C1 segment of cervical spinal cord (tissue), 14 donors: Measurements from ENCODE around the gene SMARCB1.
"Not testable (repeated sequence)": the region's sequence is repeated elsewhere in the genome, so short reads cannot be mapped to it uniquely, and the experiment has no call there.

Experiments
- DNase-seq, 14 donors: peaks; one replicate each; lab custom pipeline; 2025; lab: John Stamatoyannopoulos, UW

Gene SMARCB1

GRCh38 chr22:23844739-23845202, 58.0 kb downstream of the SMARCB1 start:
- no peak for DNase-seq

- DNase-seq: no peak
These were observed 58.7 kb downstream of the SMARCB1 start for GRCh38 chr22:23845265-23846080.

DNA sequence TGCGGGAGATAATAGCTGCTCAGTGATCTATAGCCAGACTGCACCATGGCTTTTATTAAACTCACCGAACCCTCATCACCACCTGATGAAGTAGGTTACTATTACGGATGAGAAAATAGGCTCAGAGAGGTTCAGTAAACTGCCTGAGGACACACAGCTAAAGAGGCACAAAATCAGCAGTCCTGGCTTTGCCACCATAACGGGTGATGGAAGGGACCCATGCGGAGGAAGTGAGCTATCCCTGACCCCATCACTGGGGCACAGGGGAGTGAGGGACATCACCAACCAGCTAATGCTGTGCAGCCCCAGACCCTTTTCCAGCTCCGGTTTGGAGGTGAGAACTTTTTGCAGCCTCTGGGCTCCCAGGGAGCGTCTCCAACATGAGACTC, 59.3 kb downstream of the SMARCB1 start:
- no peak for DNase-seq

DNA sequence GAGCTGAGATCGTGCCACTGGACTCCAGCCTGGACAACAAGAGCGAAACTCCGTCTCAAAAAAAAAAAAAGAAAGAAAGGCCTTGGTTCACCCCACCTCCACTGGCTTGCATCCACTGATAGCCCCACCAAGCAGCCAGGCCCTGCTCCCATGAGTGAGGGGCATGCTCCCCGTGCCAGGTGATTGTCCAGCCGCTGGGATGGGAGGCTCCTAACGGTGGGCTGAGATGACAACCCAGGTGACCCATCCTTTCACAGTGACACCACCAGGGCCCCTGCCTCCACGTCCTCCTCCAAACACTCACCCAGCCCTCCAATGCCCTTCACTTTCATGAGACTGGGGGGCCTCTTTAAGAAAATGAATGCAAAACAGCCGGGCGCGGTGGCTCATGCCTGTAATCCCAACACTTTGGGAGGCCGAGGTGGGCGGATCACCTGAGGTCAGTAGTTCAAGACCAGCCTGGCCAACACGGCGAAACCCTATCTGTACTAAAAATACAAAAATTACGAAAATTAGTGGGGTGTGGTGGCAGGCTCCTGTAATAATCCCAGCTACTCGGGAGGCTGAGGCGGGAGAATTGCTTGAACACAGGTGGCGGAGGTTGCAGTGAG, 60.6 kb downstream of the SMARCB1 start:
- DNase-seq: no peak

DNA sequence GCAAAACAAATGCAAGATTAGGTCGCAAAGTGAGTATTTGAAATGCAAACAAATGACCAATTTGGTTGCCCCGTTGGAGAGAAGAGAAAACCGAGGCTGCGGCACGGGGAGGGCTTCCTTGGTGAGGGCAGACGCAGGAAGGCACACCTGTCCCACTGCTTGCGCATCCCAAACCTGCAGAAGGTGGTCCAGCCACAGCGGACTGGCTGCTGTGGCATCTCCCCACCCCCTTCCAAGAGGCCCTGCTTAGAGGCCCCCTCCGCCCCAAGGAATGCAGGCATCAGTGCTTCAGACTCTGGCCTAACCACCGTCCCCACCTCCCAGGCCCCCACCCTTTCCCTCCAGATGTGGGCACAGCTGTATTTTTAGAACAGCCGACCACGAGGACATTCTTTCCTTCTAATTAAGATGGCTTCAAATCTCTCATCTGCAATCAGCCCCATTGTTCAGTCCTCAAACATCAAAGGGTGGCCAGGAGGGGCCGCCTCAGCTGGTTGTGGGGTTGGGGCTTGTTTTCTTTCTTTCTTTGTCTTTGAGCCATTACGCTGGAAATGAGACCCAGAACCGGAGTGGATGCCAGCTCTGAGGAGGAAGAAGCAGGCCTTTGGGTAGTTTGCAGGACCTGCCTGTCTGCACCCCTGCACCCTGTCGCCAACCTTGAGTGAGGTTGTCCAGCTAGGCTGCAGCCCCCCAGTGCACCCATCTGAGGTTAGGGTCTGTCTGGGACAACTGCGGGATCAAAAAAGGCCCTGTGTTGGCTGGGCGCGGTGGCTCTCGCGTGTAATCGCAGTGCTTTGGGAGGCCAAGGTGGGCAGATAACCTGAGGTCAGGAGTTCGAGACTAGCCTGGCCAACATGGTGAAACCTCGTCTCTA, 61.5 kb downstream of the SMARCB1 start:
- no peak for DNase-seq

DNA sequence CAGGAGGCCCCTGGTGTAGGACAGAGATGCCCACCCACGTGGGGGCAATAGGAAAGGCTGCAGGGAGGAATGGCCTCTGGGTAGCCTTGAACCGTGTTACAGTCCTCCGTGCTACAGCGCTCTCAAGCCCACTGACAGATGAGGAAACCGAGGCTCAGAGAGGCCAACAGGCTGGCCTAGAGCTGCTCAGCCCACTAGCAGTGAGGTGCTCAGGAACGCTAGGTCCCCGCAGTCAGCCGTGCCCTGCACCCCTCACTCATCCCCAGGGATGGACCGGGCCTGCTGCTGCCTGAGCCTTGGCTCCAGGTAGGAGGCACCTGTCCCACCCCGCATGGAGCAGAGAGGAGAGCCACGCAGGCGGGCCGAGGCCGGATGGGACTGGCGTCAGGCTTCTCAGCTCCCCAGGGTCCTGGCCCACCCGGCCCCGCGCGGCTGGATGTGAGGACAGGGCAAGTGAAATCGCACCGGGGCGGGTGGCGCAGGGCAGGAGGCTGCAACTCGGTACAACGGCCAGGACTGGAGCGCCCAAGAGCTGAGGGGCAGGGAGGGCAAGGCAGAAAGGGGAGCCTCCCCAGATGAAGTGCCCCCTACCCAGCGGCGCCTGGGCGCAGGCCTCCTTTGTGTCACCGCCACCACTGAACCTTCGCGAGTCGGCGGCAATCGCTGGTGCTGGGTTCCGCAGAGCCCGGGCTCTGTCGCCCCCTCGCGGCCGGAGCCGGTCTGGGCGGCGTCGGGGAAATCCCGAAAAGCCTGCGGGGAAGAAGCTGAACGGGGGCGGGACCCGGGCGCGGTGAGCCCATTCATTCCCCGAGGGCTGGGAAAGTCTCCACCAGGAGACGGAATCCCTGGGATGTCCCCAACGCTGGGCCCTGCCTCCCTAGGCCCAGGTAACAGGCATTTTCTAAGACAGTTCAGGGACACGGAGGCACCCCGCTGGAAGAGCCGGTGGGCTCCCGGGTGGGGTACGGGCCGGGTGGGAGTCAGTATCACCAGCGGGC, 62.5 kb downstream of the SMARCB1 start:
- DNase-seq: peak in 13 of 14 donors; percentile 30 to 85 (median 64)

- no peak for DNase-seq
These were observed 63.4 kb downstream of the SMARCB1 start for GRCh38 chr22:23850136-23850611.

- DNase-seq: peak in 8 of 14 donors; percentile 26 to 84 (median 67)
These were observed 70.2 kb downstream of the SMARCB1 start for GRCh38 chr22:23856721-23857605.

- peak; percentile 53 to 95 (median 93) for DNase-seq
These were observed 71.1 kb downstream of the SMARCB1 start, which contains the start of gene SLC2A11 for GRCh38 chr22:23857606-23858483. Gene SLC2A11 (plus strand): TSS chr22:23857875. CDS start chr22:23858000, 125 bp downstream.

DNA sequence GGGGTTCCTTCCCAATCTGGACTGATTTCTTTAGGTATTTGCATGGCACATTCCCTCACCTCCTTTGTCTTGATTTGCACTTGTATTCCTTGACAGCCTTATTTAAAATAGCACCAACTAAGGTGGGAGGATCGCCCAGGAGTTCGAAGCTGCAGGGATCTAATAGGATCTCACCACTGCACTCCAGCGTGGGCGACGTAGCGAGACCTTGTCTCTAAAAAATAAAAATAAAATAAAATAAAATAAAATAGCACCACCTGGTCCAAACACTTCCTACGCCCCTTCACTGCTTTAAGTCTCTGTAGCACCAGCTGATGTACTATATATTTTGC, 71.7 kb downstream of the SMARCB1 start:
- no peak for DNase-seq

DNA sequence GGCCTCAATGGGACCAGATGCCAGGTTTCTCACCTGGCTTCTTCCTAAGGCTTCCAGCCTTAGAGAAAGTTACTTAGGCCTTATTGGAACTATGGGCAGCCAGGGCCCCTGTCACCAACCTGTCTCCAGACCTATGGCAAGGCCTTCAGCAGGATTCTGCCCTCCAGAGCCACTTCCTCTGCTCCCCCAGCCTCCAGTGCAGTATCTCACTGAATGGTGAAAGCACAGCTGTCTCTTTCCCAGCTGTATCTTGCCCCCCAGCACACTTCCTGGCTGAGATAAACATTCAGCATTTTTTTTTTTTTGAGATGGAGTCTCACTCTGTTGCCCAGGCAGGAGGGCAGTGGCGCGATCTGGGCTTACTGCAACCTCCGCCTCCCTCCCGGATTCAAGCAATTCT, 72.4 kb downstream of the SMARCB1 start:
- DNase-seq: no peak

DNA sequence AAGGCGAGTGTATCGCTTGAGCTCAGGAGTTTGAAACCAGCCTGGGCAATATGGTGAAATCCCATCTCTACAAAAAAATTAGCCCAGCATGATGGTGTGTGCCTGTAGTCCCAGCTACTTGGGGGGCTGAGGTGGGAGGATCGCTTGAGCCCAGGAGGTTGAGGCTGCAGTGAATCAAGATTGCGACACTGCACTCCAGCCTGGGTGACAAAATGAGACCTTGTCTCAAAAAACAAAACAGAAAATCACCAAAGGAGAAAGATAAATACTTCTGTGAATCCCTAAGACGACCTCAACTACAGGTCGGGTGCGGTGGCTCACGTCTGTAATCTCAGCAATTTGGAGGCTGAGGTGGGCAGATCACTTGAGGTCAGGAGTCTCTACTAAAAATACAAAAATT, 73.4 kb downstream of the SMARCB1 start:
- DNase-seq: not testable (repeated sequence)

- DNase-seq: no peak
These were observed 75.3 kb downstream of the SMARCB1 start for GRCh38 chr22:23862103-23862502.

DNA sequence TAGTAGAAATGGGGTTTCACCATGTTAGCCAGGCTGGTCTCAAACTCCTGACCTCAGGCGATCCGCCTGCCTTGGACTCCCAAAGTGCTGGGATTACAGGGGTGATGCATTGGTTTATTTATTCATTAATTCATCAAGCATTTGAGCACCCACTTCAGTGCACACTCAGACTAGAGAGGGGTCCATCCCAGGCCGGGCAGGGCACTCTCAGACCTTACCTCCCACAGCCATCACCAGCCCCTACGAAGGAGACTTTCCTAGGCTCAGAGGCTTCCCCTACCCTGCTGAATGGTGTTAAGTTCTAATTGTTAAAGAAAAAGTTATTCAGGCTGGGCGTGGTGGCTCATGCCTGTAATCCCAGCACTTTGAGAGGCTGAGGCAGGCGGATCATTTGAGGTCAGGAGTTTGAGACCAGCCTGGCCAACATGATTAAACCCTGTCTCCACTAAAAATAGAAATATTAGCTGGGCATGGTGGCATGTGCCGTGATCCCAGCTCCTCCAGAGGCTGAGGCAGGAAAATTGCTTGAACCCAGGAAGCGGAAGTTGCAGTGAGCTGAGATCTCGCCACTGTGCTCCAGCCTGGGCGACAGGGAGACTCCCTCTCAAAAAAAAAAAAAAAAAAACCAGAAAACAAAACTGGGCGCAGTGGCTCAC, 77.9 kb downstream of the SMARCB1 start:
- DNase-seq: not testable (repeated sequence)

DNA sequence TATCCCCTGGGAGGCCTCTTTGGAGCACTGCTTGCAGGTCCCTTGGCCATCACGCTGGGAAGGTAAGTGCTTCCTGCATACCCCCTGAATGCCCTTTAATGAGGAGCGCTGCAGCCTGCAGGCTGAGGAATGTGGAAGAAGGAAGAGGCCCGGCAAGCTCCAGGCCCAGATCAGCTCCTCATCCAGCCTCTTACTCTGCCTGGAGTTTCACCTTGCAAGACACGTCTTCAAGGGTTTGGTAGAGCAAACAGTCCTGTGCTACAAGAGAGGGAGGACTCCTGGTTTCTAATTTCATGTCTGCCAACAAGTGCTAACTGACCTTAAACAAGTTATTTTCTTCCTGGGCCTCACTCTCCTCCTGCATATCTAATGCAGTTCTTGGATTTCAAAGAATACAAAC, 81.8 kb downstream of the SMARCB1 start:
- DNase-seq: no peak

DNA sequence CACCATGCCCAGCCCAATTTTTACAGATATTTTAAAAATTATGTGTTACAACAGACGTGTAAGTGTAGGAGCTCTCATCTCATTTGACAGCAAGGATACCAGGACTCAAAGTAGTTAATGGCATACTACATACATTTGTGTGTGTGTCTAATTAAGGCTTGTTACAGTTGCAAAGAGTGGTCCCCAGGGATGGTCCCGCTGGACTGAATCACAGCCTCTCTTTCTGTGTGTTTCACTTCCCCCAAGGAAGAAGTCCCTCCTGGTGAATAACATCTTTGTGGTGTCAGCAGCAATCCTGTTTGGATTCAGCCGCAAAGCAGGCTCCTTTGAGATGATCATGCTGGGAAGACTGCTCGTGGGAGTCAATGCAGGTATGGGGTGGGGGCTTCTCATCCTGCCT, 88.1 kb downstream of the SMARCB1 start:
- no peak for DNase-seq

DNA sequence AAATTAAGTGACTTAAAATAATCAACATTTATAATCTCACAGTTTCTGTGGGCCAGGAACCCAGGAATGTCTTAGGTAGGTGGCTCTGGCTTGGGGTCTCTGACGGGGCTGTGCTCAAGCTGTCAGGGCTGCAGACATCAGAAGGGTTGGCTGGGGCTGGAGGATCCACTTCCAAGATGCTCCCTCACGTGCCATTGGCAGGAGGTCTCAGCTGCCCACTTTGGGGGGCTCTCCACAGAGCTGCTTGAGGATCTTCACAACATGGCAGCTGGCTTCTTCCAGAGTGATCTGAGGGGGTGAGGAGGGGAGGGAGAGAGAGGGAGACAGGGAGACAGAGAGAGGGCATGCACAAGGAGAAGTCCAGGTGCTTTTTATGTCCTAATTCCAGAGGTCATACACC, 89.0 kb downstream of the SMARCB1 start:
- no peak for DNase-seq

DNA sequence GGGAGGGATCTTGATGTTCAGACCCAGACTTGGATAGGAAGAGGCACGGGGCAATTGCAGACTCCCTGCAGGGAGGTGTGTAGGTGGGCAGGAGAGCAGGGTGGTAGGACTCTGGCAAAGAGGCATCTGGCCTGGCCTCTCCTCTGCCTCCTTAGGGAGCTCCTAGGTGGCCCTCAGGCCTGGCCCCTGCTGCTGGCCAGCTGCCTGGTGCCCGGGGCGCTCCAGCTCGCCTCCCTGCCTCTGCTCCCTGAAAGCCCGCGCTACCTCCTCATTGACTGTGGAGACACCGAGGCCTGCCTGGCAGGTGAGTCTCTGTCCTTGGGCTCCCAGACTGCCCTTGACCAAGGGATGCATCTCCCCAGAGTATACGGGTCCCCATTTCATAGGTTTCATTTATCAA, 90.8 kb downstream of the SMARCB1 start:
- DNase-seq: no peak
